SU-DHL-6 (cell line): Measurements from ENCODE around the gene APOE.

Experiments
- H2AFZ ChIP-seq: fragments of 200-600 bp; sonication (generic); 2 replicates; pipeline ENCODE4 v1.6.1; 2014; ENCODE audit warnings: low read depth, mild to moderate bottlenecking, moderate library complexity, mixed read lengths, antibody characterized with exemption, low read length; ENCODE audit not compliant: severe bottlenecking
- H3F3A ChIP-seq: fragments of 200-600 bp; shearing (Covaris generic); 2 replicates; pipeline ENCODE4 v1.6.0; 2016; ENCODE audit warnings: antibody characterized with exemption, mild to moderate bottlenecking; ENCODE audit not compliant: insufficient read depth
- H3K27ac ChIP-seq: fragments of 200-600 bp; sonication (generic); 2 replicates; pipeline ENCODE4 v1.5.1; 2016; ENCODE audit warnings: low read depth, mild to moderate bottlenecking, low read length, moderate library complexity, mixed read lengths
- H3K27me3 ChIP-seq: fragments of 200-600 bp; sonication (generic), shearing (Covaris generic); 2 replicates; pipeline ENCODE4 v1.6.0; 2014; ENCODE audit warnings: mild to moderate bottlenecking, low read length
- H3K36me3 ChIP-seq: fragments of 200-600 bp; sonication (generic); 2 replicates; pipeline ENCODE4 v1.6.1; 2014; ENCODE audit warnings: mild to moderate bottlenecking, low read length, mixed read lengths
- H3K4me2 ChIP-seq: fragments of 300-600, 200-600 bp; shearing (Covaris generic), sonication (generic); 2 replicates; pipeline ENCODE4 v1.6.0; 2014; ENCODE audit warnings: low read length, low read depth, mild to moderate bottlenecking; ENCODE audit not compliant: poor library complexity, severe bottlenecking
- H3K4me3 ChIP-seq: fragments of 200-600 bp; sonication (generic); 2 replicates; pipeline ENCODE4 v1.5.1; 2014; ENCODE audit warnings: antibody characterized with exemption, low read length, mild to moderate bottlenecking, mixed read lengths; ENCODE audit not compliant: insufficient read depth, poor library complexity, severe bottlenecking
- H3K79me2 ChIP-seq: fragments of 200-600 bp; sonication (generic); 2 replicates; pipeline ENCODE4 v1.6.1; 2014; ENCODE audit warnings: mild to moderate bottlenecking, low read length, moderate library complexity; ENCODE audit not compliant: insufficient read depth
- H3K9ac ChIP-seq: fragments of 200-600 bp; sonication (generic); 2 replicates; pipeline ENCODE4 v1.7.0; 2014; ENCODE audit warnings: mild to moderate bottlenecking, low read length
- H3K9me2 ChIP-seq: fragments of 200-600 bp; sonication (generic); replicated peaks from 2 replicates; pipeline ENCODE4 v1.6.1; 2014; ENCODE audit warnings: low read length; ENCODE audit not compliant: insufficient read depth
- H3K9me3 ChIP-seq: fragments of 200-600 bp; sonication (generic); 2 replicates; pipeline ENCODE4 v1.6.1; 2014; ENCODE audit warnings: low read length, mixed read lengths; ENCODE audit not compliant: insufficient read depth
- H4K20me1 ChIP-seq: fragments of 200-600 bp; sonication (generic); 2 replicates; pipeline ENCODE4 v1.6.1; 2014; ENCODE audit warnings: low read depth, mild to moderate bottlenecking, antibody characterized with exemption, low read length, moderate library complexity, mixed read lengths
- CTCF ChIP-seq: fragments of 200-600 bp; sonication (generic); IDR thresholded peaks from one replicate; pipeline ENCODE4 v1.5.1; 2017; ENCODE audit warnings: antibody characterized with exemption, mild to moderate bottlenecking, low read length, moderate library complexity; ENCODE audit not compliant: insufficient read depth, poor library complexity, severe bottlenecking
- EZH2phosphoT487 ChIP-seq: fragments of 200-600 bp; sonication (generic), shearing (Covaris generic); conservative IDR thresholded peaks from 2 replicates; pipeline ENCODE4 v1.6.1; 2018; ENCODE audit warnings: mild to moderate bottlenecking, antibody characterized with exemption, low read length, moderate library complexity, mixed read lengths

The APOE gene

GRCh38 chr19:44943801-44944249 is 38.2 kb downstream of the APOE start:
- no peaks in the 10 kb centered on the region for H3K9me2 ChIP-seq
- H3K36me3 ChIP-seq = no peaks in the 10 kb centered on the region
- no peaks in the 10 kb centered on the region for H3K27me3 ChIP-seq
- TF ChIP-seq EZH2phosphoT487 (no peak), CTCF (no peak)
- H3K9ac ChIP-seq = no peak overlapping the region
- no peaks in the 10 kb centered on the region for H3F3A ChIP-seq
- H2AFZ ChIP-seq = peak overlapping the region; percentile 45
- H4K20me1 ChIP-seq = no peaks in the 10 kb centered on the region
- no peak overlapping the region for H3K4me2 ChIP-seq
- H3K79me2 ChIP-seq = no peaks in the 10 kb centered on the region
- H3K9me3 ChIP-seq = no peaks in the 10 kb centered on the region
- no peak overlapping the region for H3K4me3 ChIP-seq
- no peak overlapping the region for H3K27ac ChIP-seq

GRCh38 chr19:44947041-44947581 is 41.5 kb downstream of the APOE start:
- no peaks in the 10 kb centered on the region for H3K9me3 ChIP-seq
- H3K27me3 ChIP-seq = no peaks in the 10 kb centered on the region
- no peaks in the 10 kb centered on the region for H3K9me2 ChIP-seq
- H3K4me2 ChIP-seq = no peak overlapping the region
- H3K4me3 ChIP-seq = no peak overlapping the region
- H2AFZ ChIP-seq = no peak overlapping the region
- H3K27ac ChIP-seq = no peak overlapping the region
- peaks cover 4% of the 10 kb centered on the region; the same call in 1 of the 2 replicates for H3F3A ChIP-seq
- H3K36me3 ChIP-seq = no peaks in the 10 kb centered on the region
- no peaks in the 10 kb centered on the region for H3K79me2 ChIP-seq
- TF ChIP-seq EZH2phosphoT487 (no peak), CTCF (no peak)
- H4K20me1 ChIP-seq = no peaks in the 10 kb centered on the region
- no peak overlapping the region for H3K9ac ChIP-seq

GRCh38 chr19:44948237-44948636 is 42.6 kb downstream of the APOE start:
- no peak overlapping the region for H3K9ac ChIP-seq
- H3K27ac ChIP-seq = no peak overlapping the region
- no peaks in the 10 kb centered on the region for H3K79me2 ChIP-seq

More at GRCh38 chr19:44948237-44948636, 42.6 kb downstream of the APOE start:
- TF ChIP-seq CTCF (no peak), EZH2phosphoT487 (no peak)
- no peaks in the 10 kb centered on the region for H3K9me2 ChIP-seq
- peaks cover 4% of the 10 kb centered on the region; the same call in 1 of the 2 replicates for H3F3A ChIP-seq
- no peak overlapping the region for H2AFZ ChIP-seq
- no peaks in the 10 kb centered on the region for H3K27me3 ChIP-seq
- H3K4me2 ChIP-seq = no peak overlapping the region
- no peak overlapping the region for H3K4me3 ChIP-seq
- no peaks in the 10 kb centered on the region for H3K36me3 ChIP-seq
- H3K9me3 ChIP-seq = no peaks in the 10 kb centered on the region
- no peaks in the 10 kb centered on the region for H4K20me1 ChIP-seq
